HG03103 (cell line): Measurements from ENCODE around the gene CA7.
"Not testable (repeated sequence)": the region's sequence is repeated elsewhere in the genome, so short reads cannot be mapped to it uniquely, and the experiment has no call there.

Experiments used
- ATAC-seq: cut with Tn5 transposase; IDR thresholded peaks from one replicate; pipeline ENCODE4 v1.9.1; 2021; ENCODE audit warnings: low read depth; ENCODE audit not compliant: unreplicated experiment

Gene CA7

DNA sequence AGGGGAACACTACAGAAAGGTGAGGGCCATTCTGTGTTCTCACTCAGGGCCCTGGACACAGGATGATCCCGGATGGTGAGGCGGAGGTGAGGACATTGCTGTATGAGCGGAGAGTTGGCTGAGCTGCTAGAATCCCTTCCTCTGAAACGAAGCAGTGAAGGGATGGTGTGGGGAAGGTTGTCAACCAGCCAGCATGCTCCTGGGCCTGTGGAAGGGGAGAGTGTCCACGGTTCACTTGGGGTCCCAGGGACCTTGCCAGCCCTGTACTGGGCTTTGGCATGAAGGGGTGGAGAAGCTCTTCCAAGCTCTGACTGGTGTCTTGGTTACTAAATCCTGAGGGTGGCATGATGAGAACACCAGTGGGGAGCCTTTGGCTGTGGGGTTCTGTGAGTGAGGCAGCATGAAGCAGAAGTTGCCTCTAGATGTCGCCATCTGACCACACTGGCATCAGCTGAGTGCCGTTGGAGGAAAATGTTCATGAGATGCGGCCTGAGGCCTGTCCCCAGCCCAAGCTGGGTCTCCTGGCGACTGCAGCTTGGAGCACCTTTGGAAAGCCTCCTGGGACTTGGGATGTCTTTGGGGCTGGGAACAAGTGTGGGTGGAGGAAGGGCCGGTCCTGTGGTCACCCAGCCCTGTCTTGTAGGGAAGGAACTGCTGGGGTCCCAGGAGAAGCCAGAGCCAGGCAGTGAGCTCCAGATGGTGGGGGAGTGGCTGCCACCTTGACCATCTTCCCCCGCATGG is 50.9 kb downstream of the CA7 start:
- no peak for ATAC-seq

DNA sequence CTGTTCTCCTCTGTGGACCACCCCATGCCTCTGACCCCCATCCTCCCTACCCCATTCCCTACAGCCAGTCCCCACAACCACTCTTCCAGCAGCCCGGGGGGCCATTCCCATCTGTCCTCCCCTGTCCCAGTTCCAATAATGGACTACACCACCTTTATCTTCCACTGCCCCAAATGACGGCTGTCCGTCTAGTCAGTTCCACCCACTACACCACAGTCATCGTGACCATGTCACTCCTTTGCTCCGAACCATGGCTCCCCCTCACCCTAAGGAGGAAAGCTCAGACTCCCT is 51.4 kb downstream of the CA7 start:
- ATAC-seq, result no peak

DNA sequence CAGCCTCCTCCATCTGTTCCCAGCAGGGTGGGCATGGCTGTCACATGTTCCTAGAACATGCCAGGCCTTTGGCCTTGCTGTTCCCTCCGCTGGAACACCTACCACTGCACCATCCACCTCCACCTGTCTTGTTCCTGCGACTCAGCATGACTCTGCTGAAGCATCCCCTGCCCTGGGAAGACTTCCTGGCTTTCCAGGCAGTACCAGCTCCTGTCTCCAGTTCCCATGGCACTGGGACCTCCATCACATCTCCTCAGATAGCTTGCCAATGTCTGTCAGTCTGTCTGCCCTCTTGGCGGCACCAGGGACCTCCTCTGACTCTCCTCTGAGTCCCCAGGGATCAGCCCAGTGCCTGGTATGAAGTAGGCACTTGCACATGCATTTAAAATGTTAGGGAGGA is 51.8 kb downstream of the CA7 start:
- ATAC-seq, result no peak

DNA sequence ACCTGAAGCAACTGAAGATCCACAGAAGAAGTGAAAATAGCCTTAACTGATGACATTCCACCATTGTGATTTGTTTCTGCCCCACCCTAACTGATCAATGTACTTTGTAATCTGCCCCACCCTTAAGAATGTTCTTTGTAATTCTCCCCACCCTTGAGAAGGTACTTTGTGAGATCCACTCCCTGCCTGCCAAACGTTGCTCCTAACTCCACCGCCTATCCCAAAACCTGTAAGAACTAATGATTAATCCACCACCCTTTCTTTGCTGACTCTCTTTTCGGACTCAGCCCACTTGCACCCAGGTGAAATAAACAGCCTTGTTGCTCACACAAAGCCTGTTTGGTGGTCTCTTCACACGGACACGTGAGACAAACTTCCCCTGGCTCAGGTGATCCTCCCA is 52.5 kb downstream of the CA7 start:
- not testable (repeated sequence) for ATAC-seq

DNA sequence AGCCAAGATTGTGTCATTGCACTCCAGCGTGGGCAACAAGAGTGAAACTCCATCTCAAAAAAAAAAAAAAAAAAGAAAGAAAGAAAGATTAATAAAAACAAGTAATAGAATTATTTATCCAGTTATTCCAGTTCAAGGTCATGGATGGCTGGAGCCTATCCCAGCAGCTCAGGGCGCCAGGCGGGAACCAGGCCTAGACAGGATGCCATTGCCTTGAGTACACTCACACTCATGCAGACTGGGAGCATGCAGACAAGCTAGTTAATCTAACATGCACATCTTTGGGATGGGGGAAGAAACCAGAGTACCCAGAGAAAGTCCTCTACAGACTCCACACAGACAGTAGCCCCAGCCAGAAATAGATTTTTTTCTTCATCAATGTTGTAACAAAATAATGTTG is 54.0 kb downstream of the CA7 start:
- ATAC-seq, result no peak

DNA sequence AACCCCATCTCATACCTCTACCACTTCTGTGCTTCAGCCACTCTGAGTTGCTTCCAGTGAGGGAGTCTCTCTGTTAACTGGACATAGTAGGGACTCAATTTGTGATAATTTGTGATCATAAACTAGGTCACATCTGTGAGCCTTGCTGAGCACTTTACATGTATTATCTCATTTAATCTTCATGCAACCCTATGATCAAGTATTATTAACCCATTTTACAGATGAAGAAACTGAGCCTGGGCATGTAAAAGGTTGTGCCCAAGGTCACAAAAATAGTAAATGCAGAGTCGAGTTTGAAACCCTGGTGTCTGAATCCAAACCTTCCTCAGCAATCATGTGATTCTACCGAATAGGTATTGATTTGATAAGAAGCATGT is 54.7 kb downstream of the CA7 start:
- ATAC-seq, result no peak

DNA sequence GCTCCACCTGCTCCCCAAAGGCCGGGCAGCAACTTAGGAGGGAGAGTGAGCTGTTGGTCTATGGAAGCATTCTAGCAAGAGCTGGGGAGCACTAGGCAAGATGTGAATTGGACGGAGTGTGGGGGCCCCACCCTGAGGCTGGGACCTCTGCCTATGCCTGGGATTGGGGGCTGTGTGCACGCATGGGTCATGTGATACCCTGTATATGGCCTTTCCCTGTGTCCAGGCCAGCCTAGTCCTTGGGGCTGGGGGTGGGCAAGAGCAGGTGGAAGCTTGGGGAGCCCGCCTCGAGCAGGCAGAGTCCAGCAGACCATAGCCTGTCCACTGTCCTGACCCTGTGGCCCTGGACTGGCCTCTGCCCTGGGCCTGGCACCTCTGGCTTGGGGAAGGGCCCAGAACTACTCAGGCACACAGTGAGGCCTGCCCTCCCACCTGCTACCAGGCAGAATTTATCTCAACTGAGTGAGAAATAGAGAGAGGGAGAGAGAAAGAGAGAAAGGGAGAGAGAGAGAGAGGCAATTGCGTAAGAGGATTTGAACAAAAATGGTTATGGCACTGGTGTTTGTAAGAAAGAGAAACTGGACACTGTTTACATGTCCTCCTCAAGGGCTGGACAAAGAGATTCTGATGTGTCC is 55.2 kb downstream of the CA7 start:
- no peak for ATAC-seq

DNA sequence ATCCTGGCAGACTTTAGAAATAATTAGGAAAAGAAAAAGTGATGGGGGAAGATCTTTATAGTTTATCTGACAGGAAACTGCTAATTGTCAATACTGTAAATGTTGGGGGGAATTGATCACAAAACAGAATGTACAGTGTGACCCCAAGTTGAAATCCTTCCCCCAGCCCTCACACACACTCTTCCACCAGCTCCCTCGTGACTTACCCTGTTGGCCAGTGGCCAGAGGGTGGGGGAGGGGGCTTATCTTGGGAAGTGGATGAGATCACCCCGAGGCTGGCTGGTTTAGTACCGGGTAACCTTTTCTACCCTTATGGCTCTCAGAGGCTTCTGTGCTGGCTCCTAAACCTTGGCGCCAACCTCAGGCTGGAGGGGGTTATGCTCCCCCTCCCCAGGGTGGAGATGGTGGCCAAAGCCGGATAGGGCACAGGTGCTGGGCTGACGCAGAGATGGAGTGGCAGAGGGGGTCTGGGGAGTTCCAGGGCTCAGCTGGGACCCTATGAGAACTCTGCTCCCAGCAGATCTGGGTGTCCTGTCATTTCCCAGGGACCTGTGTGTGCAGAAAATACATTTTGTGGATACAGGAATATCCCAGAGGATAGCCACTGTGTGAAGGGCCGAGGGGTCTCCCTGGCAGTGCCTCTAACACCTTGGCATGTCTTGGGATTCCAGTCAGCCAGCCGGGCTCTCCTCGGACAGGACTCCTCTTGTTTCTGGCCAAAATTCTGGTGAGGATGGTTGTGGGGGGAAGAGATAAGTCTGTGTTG is 55.9 kb downstream of the CA7 start:
- no peak for ATAC-seq

DNA sequence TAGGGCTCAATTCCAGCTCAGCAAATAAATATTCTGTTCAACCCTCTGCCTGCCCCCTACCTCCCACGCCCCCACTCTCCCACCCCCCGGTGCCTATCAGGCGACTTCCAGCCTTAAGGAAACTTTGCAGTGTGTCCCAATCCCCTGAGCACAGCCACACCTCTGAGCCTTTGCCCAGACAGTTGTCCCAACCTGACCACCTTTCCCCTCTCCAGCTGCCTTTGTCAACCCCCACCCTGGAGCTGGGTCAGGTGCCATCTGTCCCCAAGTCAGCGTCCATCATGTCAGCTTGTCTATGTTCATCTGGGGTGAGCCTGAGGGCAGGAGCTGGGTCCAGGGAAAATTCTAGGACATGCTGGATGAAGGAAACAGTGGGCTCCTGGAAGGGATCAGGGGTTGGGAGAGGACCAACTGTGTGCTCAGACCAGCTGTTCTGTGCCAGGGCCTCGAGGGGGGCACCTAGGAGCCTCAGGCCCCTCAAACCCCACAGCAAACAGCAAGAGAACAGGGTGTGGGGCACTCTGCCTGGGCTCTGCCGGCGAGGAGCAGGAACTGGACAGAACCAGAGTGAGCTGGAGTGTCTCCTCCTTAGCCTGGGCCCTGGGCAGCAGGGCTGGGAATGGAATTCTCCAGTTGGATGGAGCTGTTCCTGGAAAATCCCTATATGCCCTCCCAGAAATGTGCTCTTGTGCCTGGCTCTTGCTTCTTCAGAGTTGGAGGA is 56.7 kb downstream of the CA7 start:
- no peak for ATAC-seq

DNA sequence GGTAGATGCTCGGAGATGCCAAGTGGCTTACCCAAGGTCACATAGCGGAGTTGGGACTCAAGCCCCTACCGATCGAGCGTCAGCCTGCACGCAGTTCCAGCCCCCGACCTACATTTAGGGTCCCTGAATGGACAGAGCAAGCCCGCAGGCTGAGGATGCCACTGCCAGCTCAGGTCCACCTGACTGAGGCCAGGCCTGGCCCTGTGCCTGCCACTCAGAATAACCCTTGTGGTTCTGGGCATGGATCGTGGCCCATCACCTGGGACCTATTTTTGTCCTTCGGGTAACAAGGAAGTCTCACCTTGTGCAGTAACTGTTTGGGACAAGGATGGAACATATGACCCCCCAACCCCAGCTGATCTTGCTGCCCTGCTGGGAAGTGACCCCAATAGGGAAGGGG is 57.4 kb downstream of the CA7 start:
- ATAC-seq, result no peak

DNA sequence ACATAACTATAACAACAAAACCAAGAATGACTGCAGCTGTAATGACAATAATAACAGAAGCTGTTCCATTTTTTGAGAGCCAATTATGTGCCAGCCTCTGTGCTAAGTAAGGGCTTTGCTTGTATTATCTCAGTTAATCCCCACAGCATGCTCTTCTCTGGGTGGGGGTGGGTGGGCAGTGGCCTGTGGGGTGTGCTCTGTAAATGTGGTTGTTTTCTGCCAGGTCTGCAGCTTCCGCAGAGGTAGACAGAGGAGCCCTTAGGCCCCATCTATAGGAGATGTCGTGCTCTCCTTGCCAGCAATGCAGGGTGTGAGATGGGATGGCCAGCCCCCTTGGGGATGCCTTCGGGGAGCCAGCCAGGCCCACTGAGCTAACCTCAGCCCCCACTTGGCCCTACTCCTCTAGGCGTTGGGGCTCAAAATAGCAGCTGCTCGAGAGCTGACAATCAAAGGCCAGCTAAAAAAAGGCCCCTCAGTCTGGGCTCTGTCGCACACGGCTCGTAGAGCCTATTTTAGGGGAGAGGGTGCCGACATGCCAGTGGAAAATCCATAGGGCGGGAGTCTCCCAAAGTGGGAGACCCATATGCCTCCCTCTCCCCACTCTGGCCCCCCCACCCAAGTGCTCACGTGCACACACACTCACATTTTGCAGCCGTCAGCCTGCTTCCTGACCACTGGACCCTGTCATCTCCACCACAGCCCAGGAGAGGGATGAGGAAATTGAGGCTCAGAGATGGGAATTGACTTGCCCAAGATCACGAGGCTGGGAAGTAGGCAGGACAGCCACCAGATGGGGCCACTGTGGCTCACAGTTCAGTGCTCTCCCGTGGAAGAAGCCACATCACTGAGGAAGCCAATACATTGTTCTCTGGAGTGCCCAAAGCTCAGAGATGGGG is 58.7 kb downstream of the CA7 start:
- no peak for ATAC-seq
